ENCODE results near the gene LHFPL3. TPM values are rescaled to one million over a fixed set of nuclear protein-coding genes. Genes with fewer than 3 reads are reported as not detected.

The LHFPL3 gene
- total RNA-seq, 4 donors from 2014 or later = not detected

GRCh38 chr7:104950006-104950405 is 621.6 kb downstream of the LHFPL3 start:
- Histone ChIP-seq H3K27ac (peak overlapping the region in 1 of 4 donors; percentile 24), H3K4me3 (no peak overlapping the region), H3K27me3 (no peaks in the 10 kb centered on the region), H3K4me1 (peaks cover 0 to 23% (median 6%) of the 10 kb centered on the region in 4 donors), H3K36me3 (no peaks in the 10 kb centered on the region), H3K9me3 (no peaks in the 10 kb centered on the region)
- no peak for DNase-seq
- TF ChIP-seq CTCF (IDR thresholded peaks at IDR 0.05) (no peak), POLR2A (IDR thresholded peaks at IDR 0.05) (no peak)

GRCh38 chr7:104950754-104951153 is 622.4 kb downstream of the LHFPL3 start:
- TF ChIP-seq CTCF (IDR thresholded peaks at IDR 0.05) = no peak
- Histone ChIP-seq H3K9me3 (no peaks in the 10 kb centered on the region), H3K36me3 (no peaks in the 10 kb centered on the region), H3K4me1 (peaks cover 0 to 16% (median 4%) of the 10 kb centered on the region in 4 donors), H3K4me3 (no peak overlapping the region), H3K27me3 (no peaks in the 10 kb centered on the region), H3K27ac (peak overlapping the region in 1 of 4 donors; percentile 62)
- DNase-seq = no peak

GRCh38 chr7:104951546-104951945 is 623.1 kb downstream of the LHFPL3 start:
- Histone ChIP-seq H3K27me3 (no peaks in the 10 kb centered on the region), H3K36me3 (no peaks in the 10 kb centered on the region), H3K9me3 (no peaks in the 10 kb centered on the region), H3K4me1 (peaks cover 0 to 9% (median 0%) of the 10 kb centered on the region in 4 donors), H3K27ac (peak overlapping the region; percentile 38 to 62 (median 50)), H3K4me3 (no peak overlapping the region)
- TF ChIP-seq CTCF (IDR thresholded peaks at IDR 0.05) (no peak), POLR2A (IDR thresholded peaks at IDR 0.05) (no peak)
- DNase-seq = no peak

- Histone ChIP-seq H3K4me1 (peaks cover 0 to 23% (median 0%) of the 10 kb centered on the region in 4 donors), H3K4me3 (no peak overlapping the region), H3K27me3 (no peaks in the 10 kb centered on the region), H3K27ac (no peak overlapping the region), H3K36me3 (no peaks in the 10 kb centered on the region), H3K9me3 (no peaks in the 10 kb centered on the region)
- DNase-seq = no peak
- TF ChIP-seq POLR2A (IDR thresholded peaks at IDR 0.05) = no peak
- no peak for TF ChIP-seq CTCF (IDR thresholded peaks at IDR 0.05)
Observed at GRCh38 chr7:104955276-104955675, 626.9 kb downstream of the LHFPL3 start.

Small RNA genes lying within 50 kb of the gene (small RNA-seq; reads per million reads assigned to genes)
- gene RN7SL8P = 0 reads per million in 2 donors

Other genes starting within 250 kb of the LHFPL3 start
- gene ORC5, start 120.6 kb upstream of the LHFPL3 start, total RNA-seq = 10 to 100 TPM; 10.7 to 41.2 (median 18.0) TPM

Data from Peyer's patch (tissue), 4 donors.